Calu3 (cell line): ENCODE data around the gene TPRG1. TPM values are rescaled to one million over a fixed set of nuclear protein-coding genes. Genes with fewer than 3 reads are reported as not detected.

ENCODE experiments used
- BruUV-seq: library from RNA; stranded (reverse); fragments of 400-500 nt; replicated peaks from 2 replicates; lab custom pipeline; 2021; lab: Mats Ljungman, UMichigan
- CTCF ChIA-PET: fragments of 300-600 bp; sonication (Branson Sonifier 250); formaldehyde crosslinking; loops from one replicate; lab custom pipeline; 2022; ENCODE audit warnings: antibody characterized with exemption; lab: Charles Lee
- DNase-seq: peaks from one replicate; pipeline ENCODE4 v3.0.0; 2022
- H3K27ac Mint-ChIP-seq: one replicate; pipeline ENCODE4 v1.8.0; 2022; ENCODE audit warnings: mixed read lengths; ENCODE audit not compliant: unreplicated experiment
- H3K27me3 Mint-ChIP-seq: one replicate; pipeline ENCODE4 v1.8.0; 2022; ENCODE audit warnings: mixed read lengths; ENCODE audit not compliant: unreplicated experiment
- H3K36me3 Mint-ChIP-seq: one replicate; pipeline ENCODE4 v1.8.0; 2022; ENCODE audit warnings: mild to moderate bottlenecking, moderate library complexity, mixed read lengths; ENCODE audit not compliant: insufficient read depth, unreplicated experiment
- H3K4me1 Mint-ChIP-seq: one replicate; pipeline ENCODE4 v1.8.0; 2022; ENCODE audit warnings: mild to moderate bottlenecking, low read depth, mixed read lengths; ENCODE audit not compliant: unreplicated experiment
- H3K4me3 Mint-ChIP-seq: one replicate; pipeline ENCODE4 v1.8.0; 2022; ENCODE audit warnings: mild to moderate bottlenecking, low read depth, moderate library complexity, mixed read lengths; ENCODE audit not compliant: unreplicated experiment
- H3K9me3 Mint-ChIP-seq: one replicate; pipeline ENCODE4 v1.8.0; 2022; ENCODE audit warnings: low read depth, mixed read lengths; ENCODE audit not compliant: unreplicated experiment
- CTCF ChIP-seq: fragments of 200-600 bp; IDR thresholded peaks from one replicate; pipeline ENCODE4 v1.8.0; 2022; ENCODE audit warnings: antibody characterized with exemption; ENCODE audit not compliant: unreplicated experiment
- intact Hi-C: fragments of 100-400 bp; cut with micrococcal nuclease; formaldehyde crosslinking; loops from one replicate; pipeline ENCODE4 v1.10.0; 2022; ENCODE audit not compliant: unreplicated experiment
- total RNA-seq: library from RNA; stranded (reverse); gene quantifications from 2 replicates; pipeline ENCODE4 v1.2.3, GENCODE V29; 2022

TPRG1 gene
- total RNA-seq, 1 experiment from 2014 or later: 1.2 TPM

GRCh38 chr3:189344996-189345395 lies 173.2 kb downstream of the TPRG1 start:
- H3K4me1 Mint-ChIP-seq: no peaks in the 10 kb centered on the region
- no peaks in the 10 kb centered on the region for H3K27me3 Mint-ChIP-seq
- no peak overlapping the region for H3K27ac Mint-ChIP-seq
- intact Hi-C loops: no loop called here
- DNase-seq: no peak
- no peak for TF ChIP-seq CTCF
- no peak overlapping the region for H3K4me3 Mint-ChIP-seq
- no TSS peak for BruUV-seq
- H3K9me3 Mint-ChIP-seq: no peaks in the 10 kb centered on the region
- no peaks in the 10 kb centered on the region for H3K36me3 Mint-ChIP-seq
- CTCF ChIA-PET: no interaction called here

GRCh38 chr3:189349772-189350171 lies 178.0 kb downstream of the TPRG1 start:
- Mint-ChIP-seq H3K36me3 (peaks cover 5% of the 10 kb centered on the region), H3K4me1 (peaks cover 16% of the 10 kb centered on the region), H3K27me3 (no peaks in the 10 kb centered on the region), H3K9me3 (peaks cover 2% of the 10 kb centered on the region), H3K4me3 (no peak overlapping the region), H3K27ac (no peak overlapping the region)
- DNase-seq: no peak
- intact Hi-C loops: no loop called here
- CTCF ChIA-PET: no interaction called here
- TF ChIP-seq CTCF: no peak
- BruUV-seq: no TSS peak

- peak; percentile 50 for DNase-seq
- BruUV-seq: no TSS peak
- peak overlapping the region; percentile 43 for H3K4me3 Mint-ChIP-seq
- CTCF ChIA-PET: interaction anchor here (0.7 to 2.0 kb wide), 5 partner anchors 37 to 1009 kb away, joined by 3 to 9 read pairs (median 3); no protein-coding TSS in a partner anchor
- TF ChIP-seq CTCF: no peak
- H3K27ac Mint-ChIP-seq: peak overlapping the region; percentile 91
- intact Hi-C loops: no loop called here
- peaks cover 2% of the 10 kb centered on the region for H3K9me3 Mint-ChIP-seq
- peaks cover 5% of the 10 kb centered on the region for H3K36me3 Mint-ChIP-seq
- peaks cover 32% of the 10 kb centered on the region for H3K4me1 Mint-ChIP-seq
- no peaks in the 10 kb centered on the region for H3K27me3 Mint-ChIP-seq
These were observed 181.7 kb downstream of the TPRG1 start for GRCh38 chr3:189353318-189353965.

- no TSS peak for BruUV-seq
These were observed 182.5 kb downstream of the TPRG1 start for GRCh38 chr3:189353988-189354889.

More at GRCh38 chr3:189353988-189354889, 182.5 kb downstream of the TPRG1 start:
- intact Hi-C loops: loop anchor here (2.0 kb wide), 1 partner anchor 29 kb away; no protein-coding TSS in a partner anchor
- TF ChIP-seq CTCF: no peak
- CTCF ChIA-PET: interaction anchor here (0.7 to 2.4 kb wide), 13 partner anchors 8 to 1008 kb away, joined by 3 to 12 read pairs (median 5); no protein-coding TSS in a partner anchor
- peak overlapping the region; percentile 91 for H3K27ac Mint-ChIP-seq
- no peaks in the 10 kb centered on the region for H3K27me3 Mint-ChIP-seq
- H3K4me3 Mint-ChIP-seq: peak overlapping the region; percentile 43
- peaks cover 32% of the 10 kb centered on the region for H3K4me1 Mint-ChIP-seq
- no peak for DNase-seq
- peaks cover 2% of the 10 kb centered on the region for H3K9me3 Mint-ChIP-seq
- peaks cover 5% of the 10 kb centered on the region for H3K36me3 Mint-ChIP-seq
